NCI-H69 (cell line): ENCODE measurements around the gene SYTL5.

Experiments used
- DNase-seq: peaks from one replicate; lab custom pipeline; 2025; lab: John Stamatoyannopoulos, UW

Gene SYTL5

GRCh38 chrX:38018766-38019425 lies 12.5 kb downstream of the SYTL5 start:
- DNase-seq = no peak

- DNase-seq = no peak
These were observed 21.9 kb downstream of the SYTL5 start for GRCh38 chrX:38028300-38028699.

- DNase-seq = no peak
These were observed 30.1 kb downstream of the SYTL5 start for GRCh38 chrX:38036466-38036865.

- no peak for DNase-seq
These were observed 32.1 kb downstream of the SYTL5 start for GRCh38 chrX:38038501-38038900.

DNA sequence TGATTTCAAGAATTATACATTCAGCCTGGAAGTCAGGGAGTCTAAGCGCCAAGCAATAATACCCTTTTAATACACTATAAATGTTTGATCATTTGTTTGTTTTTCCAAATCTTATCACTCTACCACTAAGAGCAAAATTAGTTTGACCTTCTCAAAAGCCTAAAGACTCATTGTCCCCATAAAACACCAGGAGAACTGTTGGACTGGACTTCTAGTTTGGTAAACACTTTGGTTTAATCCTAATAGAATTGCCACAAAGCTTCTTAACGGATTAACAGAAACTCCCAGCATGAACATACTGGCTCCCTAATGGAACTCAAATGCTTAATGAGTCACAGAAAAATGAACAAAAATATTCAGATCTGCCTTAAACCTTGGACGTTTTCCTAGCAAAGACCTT lies 34.9 kb downstream of the SYTL5 start:
- DNase-seq = no peak

DNA sequence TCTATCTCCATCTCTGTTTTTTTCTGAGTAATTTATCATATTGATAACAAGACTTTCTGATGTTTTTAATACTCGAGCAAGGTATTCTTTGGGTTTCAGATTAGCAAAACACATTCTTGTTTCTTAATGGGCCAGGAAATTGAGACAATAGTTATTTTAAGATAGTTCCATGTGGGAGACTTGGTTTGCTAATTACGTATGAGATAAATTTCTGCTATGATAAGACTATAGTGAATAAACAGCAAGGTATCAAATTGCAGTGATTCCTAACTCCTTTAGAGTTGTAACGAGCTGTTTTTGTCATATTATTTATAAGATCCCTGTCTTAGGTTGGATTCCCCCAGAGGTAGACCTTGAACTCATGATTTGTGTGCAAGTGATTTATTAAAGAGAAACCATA lies 38.3 kb downstream of the SYTL5 start:
- DNase-seq = no peak

DNA sequence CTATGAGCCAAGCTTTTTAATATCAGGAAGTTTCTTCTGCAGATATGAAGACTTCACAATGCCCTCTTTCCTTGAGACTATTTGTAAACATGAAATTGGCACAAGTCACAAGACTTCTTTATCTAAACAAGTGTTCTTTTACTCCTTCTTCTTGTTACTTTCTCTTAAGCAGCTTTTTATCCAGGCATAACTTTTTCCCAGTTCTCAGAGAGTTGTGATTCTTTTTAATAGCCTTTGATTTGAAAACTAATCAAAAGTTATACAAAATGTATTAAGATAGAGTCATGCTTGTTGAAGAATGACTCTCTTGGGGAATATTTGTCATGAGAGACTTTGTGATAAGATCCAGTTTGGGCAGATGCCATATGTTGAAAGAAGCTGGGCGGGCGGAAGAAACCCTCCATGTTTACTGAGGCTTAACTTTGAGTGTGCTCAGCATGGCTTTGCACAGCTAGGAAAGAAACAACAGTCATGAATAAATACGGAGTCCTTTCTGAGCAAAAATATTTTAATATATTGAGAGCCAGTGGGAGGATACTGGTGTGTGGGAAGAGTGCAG lies 39.3 kb downstream of the SYTL5 start:
- DNase-seq = no peak

DNA sequence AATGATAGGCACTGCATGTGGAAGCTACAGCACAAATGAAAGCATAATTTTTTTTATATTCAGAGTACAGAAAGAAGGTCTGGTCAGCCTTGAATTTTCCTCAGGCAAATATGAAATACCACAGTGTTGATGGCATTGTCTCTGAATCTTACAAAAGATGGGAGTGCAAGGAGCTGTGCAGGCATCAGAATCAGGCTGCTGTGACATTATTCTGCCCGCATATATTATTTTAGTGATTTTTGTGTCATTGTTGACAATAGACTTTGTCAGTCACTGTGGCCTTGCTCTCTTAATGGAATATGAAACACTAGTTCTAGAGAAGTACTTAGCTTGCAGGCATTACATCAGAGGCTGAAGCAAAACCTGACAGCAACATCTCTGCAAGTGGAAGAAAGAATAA lies 42.5 kb downstream of the SYTL5 start:
- no peak for DNase-seq

GRCh38 chrX:38050806-38051205 lies 44.5 kb downstream of the SYTL5 start:
- no peak for DNase-seq

DNA sequence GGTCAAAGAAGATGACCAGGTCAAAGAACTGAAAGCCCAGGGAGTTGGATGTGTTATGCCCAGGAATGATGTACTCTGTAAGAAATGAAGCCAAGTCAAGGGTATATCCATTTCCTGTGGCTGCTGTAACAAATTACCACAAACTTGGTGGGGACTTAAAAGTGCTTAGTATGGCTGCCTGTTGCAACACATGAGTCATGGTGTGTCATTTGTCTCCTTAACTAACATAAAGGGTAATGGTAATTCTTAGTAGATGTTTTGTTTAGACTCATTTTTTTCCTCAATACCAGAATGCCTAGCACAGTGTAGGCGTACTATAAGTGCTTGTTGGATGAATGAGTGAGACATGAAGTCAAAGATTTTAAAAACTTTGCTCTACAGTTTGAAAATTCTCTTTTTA lies 45.7 kb downstream of the SYTL5 start:
- DNase-seq = no peak

GRCh38 chrX:38055170-38055847 lies 49.0 kb downstream of the SYTL5 start:
- peak; percentile 24 for DNase-seq

DNA sequence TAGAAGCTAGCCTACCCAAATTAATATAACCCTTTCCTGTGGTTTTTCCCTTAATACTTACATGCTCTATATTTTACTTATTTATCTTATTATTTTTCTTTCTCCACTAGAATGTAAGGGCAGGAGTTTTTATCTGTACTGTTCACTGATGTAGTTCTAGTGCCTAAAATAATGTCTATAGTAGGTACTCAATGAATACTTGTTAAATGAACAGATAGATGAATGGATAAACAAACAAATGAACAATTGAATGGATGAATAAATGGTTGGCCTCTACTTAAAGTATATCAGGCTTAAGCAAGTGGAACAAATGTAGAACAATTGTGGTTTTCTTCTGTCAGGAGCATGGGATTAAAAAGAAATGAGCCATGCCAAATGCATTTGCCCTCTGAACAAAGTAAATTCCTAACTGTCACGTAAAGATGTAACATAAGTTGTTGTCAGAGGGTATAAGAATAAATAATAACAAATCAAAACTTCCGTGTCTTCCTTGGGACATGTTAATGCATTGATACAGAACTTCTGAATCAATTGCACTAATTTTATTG lies 54.1 kb downstream of the SYTL5 start:
- no peak for DNase-seq

DNA sequence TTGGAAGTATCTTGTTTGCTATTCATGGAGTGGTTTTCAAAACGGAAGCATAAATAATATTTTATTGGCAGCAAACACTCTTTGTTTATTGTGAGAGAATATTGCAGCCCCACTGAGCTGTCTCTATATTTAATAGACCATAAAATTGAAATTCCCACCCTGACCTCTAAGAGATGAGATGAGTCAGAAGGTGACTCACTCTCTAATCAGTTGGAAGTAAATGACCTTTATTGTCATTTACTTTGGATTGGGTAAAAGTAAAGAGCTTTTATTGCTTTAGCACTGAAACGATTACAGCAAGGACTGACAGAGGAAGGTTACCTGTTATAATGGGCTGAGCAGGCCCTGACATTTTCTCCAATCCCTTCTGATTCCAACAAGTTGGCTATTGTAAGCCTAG lies 55.0 kb downstream of the SYTL5 start:
- peak; percentile 64 for DNase-seq

- DNase-seq = peak; percentile 4
These were observed 60.6 kb downstream of the SYTL5 start for GRCh38 chrX:38066934-38067333.

GRCh38 chrX:38069273-38069672 lies 62.9 kb downstream of the SYTL5 start:
- no peak for DNase-seq

DNA sequence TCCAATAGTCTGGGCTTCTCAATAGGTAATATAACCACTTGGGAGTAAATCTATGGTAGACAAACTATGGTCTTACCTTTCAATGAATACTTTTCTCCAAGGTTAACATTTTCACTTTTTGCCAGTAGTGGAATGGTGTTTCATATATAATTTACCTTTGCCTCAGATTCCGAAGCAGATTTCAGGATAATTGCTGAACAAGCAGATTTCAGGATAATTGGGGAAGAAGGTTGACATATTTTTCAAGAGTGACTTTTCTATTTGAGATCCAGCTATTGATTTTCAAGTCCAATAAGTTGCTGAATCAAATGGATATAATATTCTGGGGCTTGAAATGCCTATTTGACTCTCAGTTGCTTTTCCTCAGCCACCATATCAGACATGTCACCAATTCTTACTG lies 63.6 kb downstream of the SYTL5 start:
- no peak for DNase-seq

GRCh38 chrX:38079463-38079862 lies 73.1 kb downstream of the SYTL5 start:
- no peak for DNase-seq

GRCh38 chrX:38080808-38081207 lies 74.5 kb downstream of the SYTL5 start:
- DNase-seq = no peak

- peak; percentile 28 for DNase-seq
These were observed 75.6 kb downstream of the SYTL5 start for GRCh38 chrX:38081909-38082308.

GRCh38 chrX:38082309-38082708 lies 76.0 kb downstream of the SYTL5 start:
- no peak for DNase-seq

GRCh38 chrX:38085813-38086212 lies 79.5 kb downstream of the SYTL5 start:
- no peak for DNase-seq

DNA sequence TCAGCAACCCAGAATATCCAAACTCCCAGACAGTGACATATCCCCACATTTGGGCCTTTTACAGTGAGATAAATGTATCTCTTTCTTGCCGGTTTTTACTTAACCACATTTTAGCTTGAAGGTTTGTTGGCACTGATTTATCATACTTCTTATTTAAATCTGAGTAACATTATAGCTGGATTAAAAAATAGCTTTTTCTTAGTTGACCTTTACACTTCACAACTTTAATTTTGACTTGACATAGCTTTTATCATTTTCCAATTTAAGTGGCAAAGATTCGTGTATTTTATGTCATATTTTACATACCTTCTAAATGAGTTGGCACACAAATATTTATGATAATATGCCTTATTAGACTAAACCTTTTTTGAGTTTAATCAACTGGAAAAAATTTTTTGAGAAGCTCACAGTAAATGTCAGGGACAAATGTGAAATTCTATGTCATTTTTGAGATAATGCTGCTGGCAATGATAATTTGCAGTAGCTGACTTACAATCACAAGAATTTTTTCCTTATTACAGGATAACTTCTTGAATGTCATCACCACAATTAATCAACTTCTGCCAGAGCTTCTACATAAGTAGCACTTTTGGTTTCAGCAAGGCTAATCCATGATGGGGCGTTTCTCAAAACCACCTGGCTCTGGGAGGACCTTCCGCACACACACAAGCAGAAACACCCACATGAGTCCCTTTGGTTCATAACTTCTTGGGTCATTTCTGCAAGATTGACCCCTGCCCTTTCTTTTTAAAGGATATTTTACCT lies 80.3 kb downstream of the SYTL5 start:
- DNase-seq = no peak

- DNase-seq = no peak
These were observed 81.2 kb downstream of the SYTL5 start for GRCh38 chrX:38087594-38087993.
